OCI-LY7 (cell line): ENCODE data around the gene HK3.

Experiments
- CTCF ChIP-seq: fragments of 200-600 bp; sonication (generic); conservative IDR thresholded peaks from 2 replicates; pipeline ENCODE4 v1.5.1; 2014; ENCODE audit warnings: mild to moderate bottlenecking, antibody characterized with exemption, low read length, moderate library complexity, mixed read lengths
- EZH2phosphoT487 ChIP-seq: fragments of 200-600 bp; sonication (generic); IDR thresholded peaks from 2 replicates; pipeline ENCODE4 v1.6.1; 2018; ENCODE audit warnings: low read depth, borderline replicate concordance, mild to moderate bottlenecking, mixed run types, antibody characterized with exemption, low read length, moderate library complexity, mixed read lengths

- TF ChIP-seq CTCF (no peak), EZH2phosphoT487 (no peak)
Measured at GRCh38 chr5:176915906-176916305, 16.8 kb upstream of the HK3 start.
